Activated CD8-positive, alpha-beta T cell treated with anti-CD3 and anti-CD28 coated beads for 36 hours (primary cell): ENCODE results near the gene HSD17B12. TPM values are rescaled to one million over a fixed set of nuclear protein-coding genes. Genes with fewer than 3 reads are reported as not detected.

Experiments
- ATAC-seq: fragments of 200-7000 bp; cut with Tn5 transposase; one replicate; pipeline ENCODE4 v1.10.0; 2021; ENCODE audit warnings: mild to moderate bottlenecking, moderate library complexity
- CTCF ChIA-PET: fragments of 350-600 bp; sonication (Branson Sonifier 250); formaldehyde crosslinking; loops from one replicate; lab custom pipeline; 2021; ENCODE audit warnings: antibody characterized with exemption; lab: Charles Lee
- POLR2A ChIA-PET: fragments of 350-600 bp; sonication (Branson Sonifier 250); formaldehyde crosslinking; loops from one replicate; lab custom pipeline; 2021; ENCODE audit warnings: antibody characterized with exemption; lab: Charles Lee
- DNase-seq: peaks from one replicate; pipeline ENCODE4 v3.0.0-alpha.2; 2020
- H3K27ac Mint-ChIP-seq: one replicate; pipeline ENCODE4 v1.8.0; 2021; ENCODE audit warnings: mild to moderate bottlenecking, mixed read lengths
- H3K27me3 Mint-ChIP-seq: one replicate; pipeline ENCODE4 v1.8.0; 2021; ENCODE audit warnings: mixed read lengths
- H3K36me3 Mint-ChIP-seq: one replicate; pipeline ENCODE4 v1.8.0; 2021; ENCODE audit warnings: low read depth, mixed read lengths
- H3K4me1 Mint-ChIP-seq: one replicate; pipeline ENCODE4 v1.8.0; 2021; ENCODE audit warnings: low read depth, mixed read lengths
- H3K4me3 Mint-ChIP-seq: one replicate; pipeline ENCODE4 v1.8.0; 2021; ENCODE audit warnings: mild to moderate bottlenecking, moderate library complexity, mixed read lengths
- H3K9me3 Mint-ChIP-seq: one replicate; pipeline ENCODE4 v1.8.0; 2021; ENCODE audit warnings: mixed read lengths
- intact Hi-C: fragments of 100-400 bp; cut with micrococcal nuclease; formaldehyde crosslinking; loops from one replicate; pipeline ENCODE4 v1.10.0; 2022
- total RNA-seq, 2 experiments: library from RNA; stranded (reverse); gene quantifications; one replicate each; pipeline ENCODE4 v1.2.3, GENCODE V29; 2021
- TF ChIP-seq, protein P1 (sequence below): fragments of 200-600 bp; IDR thresholded peaks from one replicate; pipeline ENCODE4 v1.8.0; 2022; ENCODE audit warnings: antibody characterized with exemption, mild to moderate bottlenecking

Gene HSD17B12
- total RNA-seq, 2 experiments from 2014 or later = 44.8 to 46.8 TPM

DNA sequence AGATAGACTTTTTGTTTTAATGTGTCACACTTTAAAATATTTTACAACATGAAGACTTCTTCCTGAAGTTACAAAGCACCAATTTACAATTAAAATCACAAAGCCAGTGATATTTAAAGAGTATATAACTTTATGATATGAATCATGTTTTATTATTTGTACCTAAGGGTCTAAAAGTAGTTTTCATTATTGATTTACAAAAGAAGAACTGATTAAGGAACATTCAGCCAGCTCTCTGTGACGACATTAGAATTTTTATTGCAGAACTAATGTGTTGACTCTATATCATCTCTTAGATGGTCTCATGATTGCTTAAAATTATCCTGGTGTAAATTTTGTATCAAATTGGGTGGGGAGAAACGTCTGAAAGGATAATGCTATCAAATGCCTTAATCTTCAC, 117.3 kb downstream of the HSD17B12 start:
- ChIA-PET CTCF (no interaction called here), POLR2A (no interaction called here)
- ATAC-seq (no peak), DNase-seq (no peak)
- no peak overlapping the region for H3K4me3 Mint-ChIP-seq
- intact Hi-C loops = no loop called here
- peaks cover 31% of the 10 kb centered on the region for H3K36me3 Mint-ChIP-seq
- no peaks in the 10 kb centered on the region for H3K27me3 Mint-ChIP-seq
- H3K9me3 Mint-ChIP-seq = no peaks in the 10 kb centered on the region
- no peaks in the 10 kb centered on the region for H3K4me1 Mint-ChIP-seq
- H3K27ac Mint-ChIP-seq = no peak overlapping the region
- TF ChIP-seq, protein P1, sequence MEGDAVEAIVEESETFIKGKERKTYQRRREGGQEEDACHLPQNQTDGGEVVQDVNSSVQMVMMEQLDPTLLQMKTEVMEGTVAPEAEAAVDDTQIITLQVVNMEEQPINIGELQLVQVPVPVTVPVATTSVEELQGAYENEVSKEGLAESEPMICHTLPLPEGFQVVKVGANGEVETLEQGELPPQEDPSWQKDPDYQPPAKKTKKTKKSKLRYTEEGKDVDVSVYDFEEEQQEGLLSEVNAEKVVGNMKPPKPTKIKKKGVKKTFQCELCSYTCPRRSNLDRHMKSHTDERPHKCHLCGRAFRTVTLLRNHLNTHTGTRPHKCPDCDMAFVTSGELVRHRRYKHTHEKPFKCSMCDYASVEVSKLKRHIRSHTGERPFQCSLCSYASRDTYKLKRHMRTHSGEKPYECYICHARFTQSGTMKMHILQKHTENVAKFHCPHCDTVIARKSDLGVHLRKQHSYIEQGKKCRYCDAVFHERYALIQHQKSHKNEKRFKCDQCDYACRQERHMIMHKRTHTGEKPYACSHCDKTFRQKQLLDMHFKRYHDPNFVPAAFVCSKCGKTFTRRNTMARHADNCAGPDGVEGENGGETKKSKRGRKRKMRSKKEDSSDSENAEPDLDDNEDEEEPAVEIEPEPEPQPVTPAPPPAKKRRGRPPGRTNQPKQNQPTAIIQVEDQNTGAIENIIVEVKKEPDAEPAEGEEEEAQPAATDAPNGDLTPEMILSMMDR = no peak

DNA sequence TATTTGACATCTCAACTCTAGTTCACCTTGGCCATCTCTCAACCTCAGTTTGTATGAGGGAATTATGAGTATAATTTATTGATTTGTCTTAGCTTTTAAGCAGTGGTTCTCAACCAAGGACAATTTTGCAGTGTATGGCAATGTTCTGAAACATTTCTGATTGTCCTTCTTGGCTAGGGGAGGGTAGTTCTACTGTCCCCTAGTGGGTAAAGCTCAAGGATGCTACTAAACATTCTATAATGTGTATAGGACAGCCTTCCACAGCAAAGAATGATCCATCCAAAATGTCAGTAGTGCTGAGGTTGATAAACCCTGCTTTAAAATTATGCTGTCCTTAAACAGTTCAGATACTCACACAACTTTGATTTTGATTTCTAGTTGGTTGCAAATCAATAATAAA, 122.0 kb downstream of the HSD17B12 start:
- no peaks in the 10 kb centered on the region for H3K4me1 Mint-ChIP-seq
- ChIA-PET CTCF (no interaction called here), POLR2A (no interaction called here)
- DNase-seq = no peak
- TF ChIP-seq, protein P1 = no peak
- no peak overlapping the region for H3K27ac Mint-ChIP-seq
- H3K4me3 Mint-ChIP-seq = no peak overlapping the region
- intact Hi-C loops = no loop called here
- peaks cover 8% of the 10 kb centered on the region for H3K9me3 Mint-ChIP-seq
- H3K36me3 Mint-ChIP-seq = peaks cover 46% of the 10 kb centered on the region
- no peaks in the 10 kb centered on the region for H3K27me3 Mint-ChIP-seq
- no peak for ATAC-seq

DNA sequence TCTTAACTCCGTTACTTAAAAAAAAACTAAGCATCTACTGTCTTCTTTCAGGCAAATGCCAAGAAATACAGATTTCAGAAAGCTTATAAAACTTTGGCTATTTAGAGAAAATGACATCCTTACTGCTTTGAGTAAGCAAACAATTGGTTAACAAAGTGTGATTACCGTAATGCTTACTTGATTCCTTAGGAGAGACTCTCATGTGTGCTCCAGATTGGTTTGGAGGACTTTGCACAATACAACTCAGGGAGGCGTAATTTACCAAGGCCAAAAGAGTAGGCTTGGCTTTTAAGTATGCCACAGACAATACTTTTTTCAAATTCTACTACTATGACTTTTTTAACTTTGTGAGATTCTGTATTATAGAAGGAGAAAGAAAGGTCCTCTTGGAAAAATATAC, 123.2 kb downstream of the HSD17B12 start:
- no peak overlapping the region for H3K27ac Mint-ChIP-seq
- ChIA-PET CTCF (no interaction called here), POLR2A (no interaction called here)
- intact Hi-C loops = no loop called here
- H3K9me3 Mint-ChIP-seq = peaks cover 8% of the 10 kb centered on the region
- no peak overlapping the region for H3K4me3 Mint-ChIP-seq
- no peaks in the 10 kb centered on the region for H3K4me1 Mint-ChIP-seq
- no peak for ATAC-seq
- H3K27me3 Mint-ChIP-seq = no peaks in the 10 kb centered on the region
- H3K36me3 Mint-ChIP-seq = peaks cover 46% of the 10 kb centered on the region
- no peak for DNase-seq
- TF ChIP-seq, protein P1 = no peak

DNA sequence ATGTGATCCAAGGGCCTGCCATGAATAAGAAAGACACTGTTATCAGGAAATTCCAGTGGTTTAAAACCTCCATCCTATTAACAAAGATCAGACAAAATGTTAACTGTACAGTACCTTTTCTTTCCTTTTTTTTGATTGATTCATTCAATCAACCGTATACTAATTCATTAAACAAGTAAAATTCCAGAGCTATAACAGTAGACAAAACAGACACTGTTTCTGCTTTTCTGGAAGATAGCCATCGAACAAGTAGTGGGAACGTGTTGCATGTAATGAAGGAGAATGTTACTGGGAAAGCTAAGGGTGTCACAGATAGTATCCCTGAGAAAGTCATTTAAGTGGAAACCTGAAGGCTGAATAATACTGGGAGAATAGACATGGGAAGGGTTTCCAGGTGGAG, 126.4 kb downstream of the HSD17B12 start:
- no peaks in the 10 kb centered on the region for H3K27me3 Mint-ChIP-seq
- DNase-seq = no peak
- peaks cover 27% of the 10 kb centered on the region for H3K36me3 Mint-ChIP-seq
- peaks cover 8% of the 10 kb centered on the region for H3K9me3 Mint-ChIP-seq
- H3K4me3 Mint-ChIP-seq = no peak overlapping the region
- TF ChIP-seq, protein P1 = no peak
- H3K4me1 Mint-ChIP-seq = no peaks in the 10 kb centered on the region
- ChIA-PET POLR2A (no interaction called here), CTCF (no interaction called here)
- no peak overlapping the region for H3K27ac Mint-ChIP-seq
- ATAC-seq = no peak
- intact Hi-C loops = no loop called here

DNA sequence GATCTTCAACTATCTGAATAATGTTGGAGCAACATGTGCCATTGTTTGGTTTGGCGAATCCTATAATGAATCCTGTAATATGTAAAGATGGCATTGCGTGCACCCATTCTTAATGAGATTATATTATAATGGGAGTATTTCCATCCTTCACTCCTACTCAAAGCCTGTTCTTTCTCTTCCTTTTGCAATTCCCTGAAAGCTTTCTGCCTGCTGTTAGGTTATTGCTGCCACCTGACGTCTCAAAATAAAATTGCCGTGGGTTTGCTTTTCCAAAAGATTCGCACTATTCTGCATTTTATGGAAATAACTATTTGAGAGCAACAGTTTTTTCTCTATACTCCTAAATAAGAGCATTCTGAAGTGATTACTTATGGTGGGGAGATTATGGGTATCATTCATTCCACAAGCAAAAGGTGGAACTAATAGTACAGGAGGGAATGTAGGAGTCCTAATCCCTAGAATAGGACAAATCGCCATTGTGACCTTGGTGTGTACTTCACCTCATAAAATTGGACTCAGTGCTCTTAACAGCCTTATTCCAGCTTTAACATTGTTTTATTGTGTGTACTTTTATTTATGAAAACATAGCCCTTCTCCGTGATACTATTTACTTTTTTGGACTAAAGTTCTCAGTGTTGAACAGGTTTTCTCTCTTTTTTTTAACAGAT, 130.5 kb downstream of the HSD17B12 start:
- Mint-ChIP-seq H3K36me3 (peaks cover 12% of the 10 kb centered on the region), H3K9me3 (no peaks in the 10 kb centered on the region), H3K4me3 (no peak overlapping the region), H3K27ac (no peak overlapping the region), H3K4me1 (no peaks in the 10 kb centered on the region), H3K27me3 (no peaks in the 10 kb centered on the region)
- ATAC-seq = no peak
- ChIA-PET CTCF (no interaction called here), POLR2A (no interaction called here)
- TF ChIP-seq, protein P1 = no peak
- DNase-seq = no peak
- intact Hi-C loops = no loop called here
